Skin of body (tissue), 2 donors: ENCODE results near the gene FAF1. TPM values are rescaled to one million over a fixed set of nuclear protein-coding genes. Genes with fewer than 3 reads are reported as not detected.
"Not testable (repeated sequence)": the region's sequence is repeated elsewhere in the genome, so short reads cannot be mapped to it uniquely, and the experiment has no call there.

Experiments used
- DNase-seq: peaks from one replicate; lab custom pipeline; 2025; lab: John Stamatoyannopoulos, UW
- total RNA-seq: library from RNA; depleted of rRNA; stranded (reverse); fragments of >200 nt; gene quantifications from one replicate; pipeline ENCODE4 v1.2.3, GENCODE V29; 2014

FAF1 gene
- total RNA-seq, 1 donor from 2014 or later, result 44.6 TPM

DNA sequence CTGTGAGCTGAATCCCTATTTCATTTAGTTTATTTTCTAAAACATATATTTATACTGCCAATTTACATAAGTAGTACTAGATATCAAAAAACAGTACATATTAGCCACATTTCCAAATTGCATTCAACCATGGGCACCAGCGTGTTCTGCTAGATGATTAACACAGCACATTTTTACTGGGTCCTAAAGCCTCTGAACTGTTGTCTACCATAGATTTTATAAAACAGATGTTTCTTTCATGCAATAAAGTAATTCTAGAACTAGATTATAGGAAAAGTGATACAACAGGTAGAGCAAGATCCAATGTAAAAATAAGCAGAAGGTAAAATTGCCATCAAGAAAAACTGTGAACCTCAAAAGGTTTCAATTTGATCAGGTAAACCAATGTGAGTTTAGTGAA is 108.6 kb downstream of the FAF1 start:
- DNase-seq, result no peak

GRCh38 chr1:50851034-50851433 is 109.0 kb downstream of the FAF1 start:
- no peak for DNase-seq

GRCh38 chr1:50847303-50847702 is 112.8 kb downstream of the FAF1 start:
- no peak for DNase-seq

DNA sequence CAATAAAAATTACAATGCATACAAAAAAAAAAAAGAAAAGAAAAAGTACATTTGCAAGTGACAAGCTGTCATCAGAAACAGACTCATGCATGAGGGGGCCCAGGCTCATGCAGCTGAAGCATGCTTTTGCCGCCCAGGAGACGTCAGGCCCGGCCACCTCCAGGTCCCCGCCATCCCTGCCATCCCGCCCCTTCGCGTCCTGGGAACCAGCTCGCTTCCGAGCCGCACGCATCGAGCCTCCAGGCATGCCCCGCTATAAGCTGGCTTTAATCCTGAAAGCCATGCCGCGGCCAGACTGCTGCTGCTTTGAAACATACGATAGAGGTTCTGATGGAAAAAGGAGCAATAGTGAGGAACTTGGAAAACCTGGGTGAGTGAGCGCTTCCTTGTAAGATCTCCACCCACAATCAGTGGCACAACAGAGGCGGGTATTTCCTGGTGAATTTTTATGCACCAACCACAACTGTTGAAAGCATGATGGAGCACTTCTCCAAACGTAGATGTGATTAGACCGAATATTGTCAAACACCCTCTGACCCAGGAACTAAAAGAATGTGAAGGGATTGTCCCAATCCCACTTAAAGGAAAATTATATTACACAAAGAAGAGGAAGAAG is 113.7 kb downstream of the FAF1 start:
- DNase-seq, result no peak

GRCh38 chr1:50841791-50842387 is 118.2 kb downstream of the FAF1 start:
- peak; percentile 12 for DNase-seq

DNA sequence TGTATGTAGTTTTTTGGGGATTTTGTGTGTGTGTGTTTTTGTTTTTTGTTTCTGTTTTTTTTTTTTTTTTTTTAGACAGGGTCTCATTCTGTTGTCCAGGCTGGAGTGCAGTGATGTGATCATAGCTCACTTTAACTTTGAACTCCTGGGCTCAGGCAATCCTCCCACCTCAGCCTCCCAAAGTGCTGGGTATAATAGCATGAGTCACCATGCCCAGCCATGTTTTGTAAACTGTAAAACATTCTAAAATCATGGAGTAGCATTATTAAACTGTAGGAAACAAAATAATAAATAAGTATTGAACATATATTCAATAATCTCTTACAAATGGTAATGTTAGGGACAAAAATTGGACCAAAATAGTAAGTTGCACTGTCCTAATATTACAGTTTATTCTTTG is 124.0 kb downstream of the FAF1 start:
- DNase-seq, result no peak

DNA sequence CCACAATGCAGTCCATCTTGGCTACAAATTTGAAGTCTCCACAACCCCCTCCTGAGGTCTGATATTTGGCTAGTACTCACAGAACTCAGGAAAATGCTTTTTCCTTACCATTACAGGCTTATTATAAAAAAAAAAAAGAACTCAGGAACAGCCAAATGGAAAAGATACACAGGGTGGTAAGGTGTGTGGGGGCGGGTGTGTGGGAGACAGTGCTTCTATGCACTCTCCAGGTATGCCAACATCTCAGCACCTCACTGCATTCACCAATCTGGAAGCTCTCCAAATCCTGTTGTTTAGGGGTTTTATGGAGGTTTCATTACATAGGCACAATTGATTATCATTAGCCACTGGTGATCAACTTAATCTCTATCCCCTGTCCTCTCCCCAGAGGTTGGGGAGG is 126.9 kb downstream of the FAF1 start:
- DNase-seq, result no peak

DNA sequence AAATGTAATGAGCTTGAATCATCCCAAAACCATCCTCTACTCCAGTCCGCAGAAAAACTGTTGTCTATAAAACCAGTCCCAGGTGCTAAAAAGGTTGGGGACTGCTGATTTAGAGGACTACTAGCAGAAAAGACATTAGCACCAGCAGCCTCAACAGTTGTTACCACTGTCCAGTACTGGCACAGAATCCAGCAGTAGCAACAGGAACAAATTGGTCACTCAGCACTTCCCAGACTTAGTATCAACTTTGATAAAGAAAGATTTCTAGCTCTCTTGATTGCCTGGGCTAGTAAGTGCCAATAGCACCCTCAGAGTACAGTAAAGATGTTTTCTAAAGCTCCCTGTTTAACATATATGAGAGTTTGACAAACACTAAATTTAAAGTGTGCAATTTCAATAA is 127.9 kb downstream of the FAF1 start:
- DNase-seq, result no peak

DNA sequence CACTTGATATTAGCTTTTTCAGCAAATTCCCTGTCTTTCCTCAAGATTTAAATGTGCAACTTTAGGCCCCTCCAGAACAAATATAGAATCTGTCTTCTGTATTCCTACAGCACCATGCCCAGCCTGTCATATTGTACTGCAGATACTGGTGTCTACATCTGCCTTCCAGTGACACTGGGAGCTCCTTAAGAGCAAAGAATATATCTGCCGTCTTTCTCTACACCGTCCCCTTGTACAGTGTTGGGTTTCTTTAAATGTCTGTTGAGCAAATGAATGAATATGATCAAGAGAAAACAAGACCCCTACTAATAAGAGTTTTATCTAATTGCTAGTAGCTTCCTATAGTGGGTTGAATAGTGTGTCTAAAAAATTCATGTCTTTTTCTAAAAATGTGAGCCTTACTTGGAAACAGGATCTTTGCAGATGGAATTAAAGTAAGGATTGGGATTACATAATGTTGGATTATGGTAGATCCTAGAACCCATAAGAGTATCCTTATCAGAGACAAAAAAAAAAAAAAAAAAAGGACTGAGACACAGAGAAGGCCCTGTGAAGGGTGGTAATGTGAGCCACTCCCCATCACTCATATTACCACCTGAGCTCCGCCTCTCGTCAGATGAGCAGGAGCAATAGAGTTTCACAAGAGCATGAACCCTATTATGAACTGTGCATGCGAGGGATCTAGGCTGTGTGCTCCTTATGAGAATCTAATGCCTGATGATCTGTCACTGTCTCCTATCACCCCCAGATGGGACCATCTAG is 128.6 kb downstream of the FAF1 start:
- no peak for DNase-seq

DNA sequence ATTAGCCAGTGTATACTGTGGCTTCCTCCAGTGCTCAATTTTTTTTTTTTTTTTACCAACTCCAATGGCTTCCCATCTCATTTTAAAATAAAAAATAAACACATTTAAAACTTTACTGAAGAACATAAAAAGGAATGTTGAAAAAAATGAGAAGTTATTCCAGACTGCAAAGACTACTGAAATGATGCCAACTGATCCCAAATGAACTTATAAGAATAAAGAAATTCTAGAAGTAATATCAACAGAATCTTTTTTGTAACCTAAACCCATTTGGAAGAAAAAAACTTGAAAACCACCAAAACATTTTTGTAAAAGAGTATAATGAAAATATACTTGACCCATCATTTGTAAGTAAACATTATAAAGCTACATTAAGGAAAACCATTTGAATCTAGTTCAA is 129.4 kb downstream of the FAF1 start:
- DNase-seq, result no peak

GRCh38 chr1:50829014-50829958 is 130.8 kb downstream of the FAF1 start:
- DNase-seq, result no peak

DNA sequence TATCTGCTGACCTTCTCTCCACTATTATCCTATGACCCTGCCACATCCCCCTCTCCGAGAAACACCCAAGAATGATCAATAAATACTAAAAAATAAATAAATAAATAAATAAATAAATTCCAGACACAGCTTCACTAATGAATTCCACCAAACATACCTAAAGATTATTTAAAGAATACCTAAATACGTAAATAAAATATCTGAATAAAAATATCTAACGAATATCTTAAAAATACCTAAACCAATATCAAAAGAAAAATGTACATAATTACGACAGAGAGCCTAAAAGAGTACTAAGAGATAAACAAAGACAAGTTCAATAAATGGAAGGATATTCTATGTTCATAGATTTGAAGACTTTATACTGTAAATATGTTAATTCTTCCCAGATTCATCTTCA is 132.5 kb downstream of the FAF1 start:
- no peak for DNase-seq

DNA sequence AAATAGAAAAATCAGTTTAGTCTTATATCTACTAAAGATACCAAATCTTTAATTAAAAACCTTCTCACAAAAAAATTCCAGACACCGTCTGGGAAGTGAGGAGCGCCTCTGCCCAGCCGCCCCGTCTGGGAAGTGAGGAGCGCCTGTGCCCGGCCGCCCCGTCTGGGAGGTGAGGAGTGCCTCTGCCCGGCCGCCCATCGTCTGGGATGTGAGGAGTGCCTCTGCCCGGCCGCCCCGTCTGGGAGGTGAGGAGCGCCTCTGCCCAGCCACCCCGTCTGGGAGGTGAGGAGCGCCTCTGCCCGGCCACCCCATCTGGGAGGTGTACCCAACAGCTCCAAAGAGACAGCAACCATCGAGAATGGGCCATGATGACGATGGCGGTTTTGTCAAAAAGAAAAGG is 133.3 kb downstream of the FAF1 start:
- DNase-seq, result not testable (repeated sequence)

DNA sequence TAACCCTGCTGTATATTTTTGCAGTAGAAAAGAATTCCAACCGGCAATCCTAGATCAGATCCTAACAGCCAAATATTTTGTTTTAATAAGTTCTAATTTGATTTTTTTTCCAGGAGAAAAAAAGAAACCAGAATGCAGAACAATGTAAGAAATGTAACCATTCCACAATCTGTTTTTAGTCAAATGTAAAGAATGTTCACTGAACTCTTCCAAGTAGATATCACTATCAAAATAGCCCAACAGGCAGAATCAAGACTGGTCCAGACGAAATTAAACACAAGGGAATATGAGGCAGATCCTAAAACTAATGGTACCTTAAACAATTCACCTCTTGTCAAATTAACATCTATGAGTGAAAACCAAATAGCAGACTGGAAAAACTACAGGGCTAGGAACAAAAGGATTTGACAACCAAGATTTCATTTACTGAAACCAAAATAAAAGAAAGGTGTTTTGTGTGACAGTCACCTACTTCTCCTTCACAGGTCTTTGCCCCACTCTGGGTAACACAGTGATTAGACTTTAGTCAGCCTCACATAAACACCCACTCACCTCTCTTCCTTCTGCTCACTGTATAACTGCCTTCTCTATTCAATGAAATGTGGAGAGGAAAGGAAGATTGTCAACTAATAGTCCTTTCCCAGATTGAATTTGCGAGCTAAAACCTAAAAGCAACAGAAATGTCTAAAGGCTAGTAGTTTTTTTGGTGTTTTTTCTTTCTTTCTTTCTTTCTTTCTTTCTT is 137.9 kb downstream of the FAF1 start:
- DNase-seq, result no peak

DNA sequence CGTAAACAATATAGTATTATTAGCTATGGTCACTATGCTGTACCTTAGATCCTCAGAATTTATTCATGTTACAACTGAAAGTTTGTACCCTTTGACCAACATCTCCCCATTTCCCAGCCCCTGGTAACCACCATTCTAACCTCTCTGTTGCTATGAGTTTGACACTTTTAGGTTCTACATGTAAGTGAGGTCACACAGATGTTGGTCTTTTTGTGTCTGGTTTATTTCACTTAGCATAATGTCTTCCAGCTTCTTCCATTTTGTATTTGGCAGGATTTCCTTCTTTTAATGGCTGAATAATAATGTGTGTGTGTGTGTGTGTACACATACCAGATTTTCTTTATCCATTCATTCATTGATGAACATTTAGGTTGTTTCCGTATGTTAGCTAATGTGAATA is 139.5 kb downstream of the FAF1 start:
- DNase-seq, result no peak

GRCh38 chr1:50812346-50812745 is 147.7 kb downstream of the FAF1 start:
- DNase-seq, result no peak

DNA sequence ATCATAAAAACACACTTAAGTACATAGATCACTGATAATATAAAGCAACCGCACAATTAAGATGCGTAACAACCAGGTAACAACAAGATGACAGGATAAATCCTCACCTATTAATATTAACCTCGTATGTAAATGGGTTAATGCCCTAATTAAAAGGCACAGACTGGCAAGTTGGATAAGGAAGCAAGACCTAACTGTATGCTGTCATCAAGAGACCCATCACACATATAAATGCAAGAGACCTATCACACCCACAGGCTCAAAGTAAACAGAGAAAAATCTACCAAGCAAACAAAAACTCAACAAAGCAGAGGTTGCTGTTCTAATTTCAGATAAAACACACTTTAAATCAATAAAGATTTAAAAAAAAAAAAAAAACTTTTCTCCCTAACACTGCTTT is 151.8 kb downstream of the FAF1 start:
- DNase-seq, result no peak

DNA sequence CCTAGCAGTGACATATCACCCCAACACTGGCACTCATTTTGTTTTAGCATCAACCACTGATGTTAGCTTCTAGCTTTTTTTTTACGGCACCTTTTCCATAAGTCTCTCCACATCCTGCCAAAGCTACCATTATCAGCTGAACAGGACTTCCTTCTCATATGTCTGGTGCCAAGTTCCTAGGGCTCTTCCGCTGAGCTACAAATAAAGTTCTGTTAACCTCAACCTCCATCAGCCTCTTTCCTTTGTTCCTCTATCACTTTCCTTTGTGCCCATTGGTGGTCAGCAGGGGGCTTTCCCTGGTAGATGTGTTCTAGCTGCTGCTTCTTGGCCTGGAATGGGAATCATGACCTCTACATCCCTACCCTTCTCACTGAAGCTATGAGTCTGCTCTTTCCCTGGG is 163.8 kb downstream of the FAF1 start:
- no peak for DNase-seq

- no peak for DNase-seq
Observed at GRCh38 chr1:50793521-50793920, 166.5 kb downstream of the FAF1 start.

DNA sequence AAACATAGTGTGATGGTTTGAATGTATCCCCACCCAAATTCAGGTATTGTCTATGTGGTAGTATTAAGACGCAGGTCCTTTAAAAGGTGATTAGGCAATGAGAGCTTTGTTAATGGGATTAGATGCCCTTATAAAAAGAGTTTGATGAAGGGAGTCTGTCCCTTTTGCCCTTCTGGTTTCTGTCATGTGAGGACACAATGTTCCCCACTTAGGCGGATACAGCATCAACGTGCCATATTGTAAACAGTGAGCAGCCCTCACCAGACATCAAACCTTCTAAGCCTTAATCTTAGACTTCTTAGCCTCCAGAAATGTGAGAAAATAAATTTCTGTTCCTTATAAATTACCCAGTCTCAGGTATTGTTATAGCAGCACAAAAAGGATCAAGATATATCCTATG is 172.8 kb downstream of the FAF1 start:
- no peak for DNase-seq

GRCh38 chr1:50783286-50783685 is 176.8 kb downstream of the FAF1 start:
- no peak for DNase-seq
